ENCODE measurements around the gene CAPZB.

CAPZB gene

DNA sequence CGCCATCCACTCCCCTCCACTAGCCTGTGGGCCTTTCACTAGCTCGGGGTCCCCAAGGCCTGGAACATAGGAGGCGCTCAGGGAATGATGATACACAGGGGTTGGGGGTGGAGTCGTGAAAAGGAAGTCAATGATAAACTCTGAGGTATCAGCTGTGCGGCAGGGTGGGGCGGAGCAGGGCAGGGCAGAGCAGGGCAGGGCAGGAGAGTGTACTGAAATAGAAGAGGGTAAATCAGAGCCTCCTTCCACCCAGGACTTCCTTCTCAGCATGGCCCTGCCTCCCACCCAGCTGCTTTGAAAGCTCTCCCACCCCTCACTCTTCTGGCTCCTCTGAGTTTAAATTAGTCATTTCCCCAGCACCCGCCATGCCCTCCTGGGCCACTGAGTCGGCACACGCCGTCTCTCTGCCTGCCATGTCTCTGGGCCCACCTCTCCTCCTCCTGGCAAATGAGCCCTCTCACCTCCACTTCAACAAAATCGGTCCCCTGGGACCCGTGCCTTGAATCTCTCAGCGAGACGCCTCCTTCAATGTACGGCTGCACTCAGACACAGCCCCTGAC is 16.9 kb downstream of the CAPZB start:
- no peak for DNase-seq (ENCODE audit: low read depth, low spot score)

- no peak for DNase-seq (ENCODE audit: low read depth, low spot score)
Measured at GRCh38 chr1:19467199-19468187, 17.8 kb downstream of the CAPZB start.

GRCh38 chr1:19466112-19466561 is 19.2 kb downstream of the CAPZB start:
- no peak for DNase-seq (ENCODE audit: low read depth, low spot score)

GRCh38 chr1:19465650-19466049 is 19.7 kb downstream of the CAPZB start:
- no peak for DNase-seq (ENCODE audit: low read depth, low spot score)

DNA sequence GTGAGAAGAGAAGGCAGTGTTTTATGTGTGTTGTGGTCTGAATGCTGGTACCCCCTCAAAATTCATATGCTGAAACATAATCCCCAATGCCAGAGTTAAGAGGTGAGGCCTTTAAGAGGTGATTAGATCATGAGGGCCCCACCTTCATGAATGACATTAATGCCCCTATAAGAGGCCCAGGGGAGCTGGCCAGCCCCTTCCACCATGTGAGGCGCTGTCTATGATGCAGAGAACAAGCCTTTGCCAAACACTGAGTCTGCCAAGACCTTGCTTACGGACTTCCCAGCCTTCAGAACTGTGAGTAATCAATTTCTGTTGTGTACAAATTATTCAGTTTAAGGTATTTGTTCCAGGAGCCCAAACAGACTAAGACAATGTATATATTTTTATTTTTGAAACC is 20.2 kb downstream of the CAPZB start:
- peak; percentile 60 for DNase-seq (ENCODE audit: low read depth, low spot score)

DNA sequence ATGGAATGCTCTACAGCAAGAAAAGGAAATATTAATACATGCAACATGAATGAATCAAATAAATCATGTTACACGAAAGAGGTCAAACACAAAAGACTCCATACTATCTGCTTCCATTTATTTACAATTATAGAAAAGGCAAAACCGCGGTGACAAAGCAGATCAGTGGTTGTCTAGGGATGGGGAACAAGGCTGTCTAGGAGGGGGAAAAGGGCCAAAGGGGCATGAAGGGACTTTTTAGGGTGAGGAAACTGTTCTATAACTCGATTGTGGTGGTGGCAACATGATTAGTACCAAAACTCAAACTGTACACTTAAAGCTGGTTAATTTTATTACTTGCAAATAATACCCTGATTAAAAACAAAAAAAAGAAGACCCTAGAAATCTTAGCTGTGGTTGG is 20.6 kb downstream of the CAPZB start:
- no peak for DNase-seq (ENCODE audit: low read depth, low spot score)

GRCh38 chr1:19463504-19463803 is 21.9 kb downstream of the CAPZB start:
- no peak for DNase-seq (ENCODE audit: low read depth, low spot score)

GRCh38 chr1:19462781-19463503 is 22.4 kb downstream of the CAPZB start:
- DNase-seq (ENCODE audit: low read depth, low spot score): no peak

DNA sequence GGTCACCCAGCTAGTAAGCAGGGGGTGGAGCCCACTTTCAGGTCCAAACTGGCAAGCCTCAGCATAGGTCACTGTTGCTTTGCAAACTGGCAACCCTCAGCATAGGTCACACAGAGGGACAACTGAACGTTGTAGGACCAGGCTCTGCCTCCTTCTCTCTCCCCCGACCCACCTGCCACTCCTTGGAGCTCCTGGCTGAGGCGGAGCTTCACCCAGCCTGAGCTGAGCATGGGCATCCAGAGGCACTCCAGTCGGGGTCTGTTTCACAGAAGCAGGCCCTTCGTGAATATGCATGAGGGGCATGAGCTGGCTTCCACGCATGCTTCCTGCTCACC is 24.2 kb downstream of the CAPZB start:
- DNase-seq (ENCODE audit: low read depth, low spot score): no peak

DNA sequence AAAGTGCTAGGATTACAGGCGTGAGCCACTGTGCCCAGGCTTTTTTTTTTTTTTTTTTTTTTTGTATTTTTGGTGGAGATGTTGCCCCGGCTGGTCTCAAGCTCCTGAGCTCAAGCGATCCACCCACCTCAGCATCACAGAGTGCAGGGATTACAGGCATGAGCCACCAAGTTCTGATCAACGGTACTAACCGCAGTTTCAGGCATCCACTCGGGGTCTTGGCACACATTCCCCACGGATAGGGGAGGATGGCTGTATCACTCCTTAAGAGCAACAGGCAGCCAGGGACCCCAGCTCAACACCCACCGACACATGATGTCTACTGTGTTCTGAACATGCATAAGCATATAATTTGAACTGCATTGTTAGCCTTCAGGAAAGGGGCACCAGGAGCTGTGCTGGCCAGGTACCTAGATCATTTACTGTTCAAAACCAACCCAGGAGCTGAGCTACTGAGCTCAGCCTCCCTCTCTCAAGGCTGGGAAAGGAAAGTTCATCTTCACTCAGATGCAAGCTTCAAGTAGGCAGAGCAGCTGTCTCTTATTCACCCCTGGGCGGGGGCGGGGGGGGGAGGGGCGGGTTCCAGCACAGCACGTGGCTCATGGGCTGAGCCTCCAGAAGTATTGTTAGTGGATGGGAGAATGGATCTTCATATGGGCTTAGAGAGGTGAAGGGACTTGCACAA is 24.7 kb downstream of the CAPZB start:
- DNase-seq (ENCODE audit: low read depth, low spot score): no peak

GRCh38 chr1:19458815-19459417 is 26.4 kb downstream of the CAPZB start:
- no peak for DNase-seq (ENCODE audit: low read depth, low spot score)

DNA sequence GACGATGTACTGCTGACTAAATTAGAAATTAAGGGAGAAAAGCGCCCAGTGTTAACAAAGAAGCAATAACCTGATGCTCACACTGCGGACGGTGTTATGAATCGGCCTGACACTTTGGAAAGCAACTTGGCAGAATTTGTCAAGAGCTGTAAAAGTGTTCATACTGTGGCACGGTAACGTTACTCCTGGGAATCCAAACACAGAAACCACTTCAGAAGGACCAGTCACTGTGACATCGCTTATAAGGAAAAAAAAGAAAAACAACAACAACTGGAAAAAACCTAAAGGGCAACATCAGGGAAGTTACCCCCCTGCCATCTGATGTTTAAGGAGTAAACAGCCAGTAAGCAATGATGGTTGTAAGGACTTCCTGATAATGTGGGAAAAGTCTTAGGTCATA is 27.7 kb downstream of the CAPZB start:
- DNase-seq (ENCODE audit: low read depth, low spot score): peak; percentile 41

- peak; percentile 52 for DNase-seq (ENCODE audit: low read depth, low spot score)
Measured at GRCh38 chr1:19456968-19457441, 28.3 kb downstream of the CAPZB start.

DNA sequence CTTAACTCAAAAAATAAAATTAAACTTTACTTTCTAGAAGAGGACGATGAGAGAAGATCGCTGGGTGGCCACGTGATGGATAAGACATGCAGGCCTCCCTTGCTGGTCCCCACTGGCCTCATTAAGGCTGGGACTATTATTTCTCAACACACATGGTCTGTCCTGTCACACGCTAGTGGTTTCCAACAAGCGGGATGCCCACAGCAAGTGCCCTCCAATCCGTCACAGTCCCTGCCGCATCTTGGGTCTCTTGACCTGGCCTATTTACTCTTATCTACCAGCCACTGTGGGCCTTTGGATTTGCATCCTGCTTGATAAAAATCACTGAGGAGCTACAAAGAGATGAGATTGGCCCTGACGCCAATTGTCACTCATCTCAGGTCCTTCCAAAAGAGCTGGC is 30.0 kb downstream of the CAPZB start:
- no peak for DNase-seq (ENCODE audit: low read depth, low spot score)

GRCh38 chr1:19454265-19455146 is 30.8 kb downstream of the CAPZB start:
- no peak for DNase-seq (ENCODE audit: low read depth, low spot score)

DNA sequence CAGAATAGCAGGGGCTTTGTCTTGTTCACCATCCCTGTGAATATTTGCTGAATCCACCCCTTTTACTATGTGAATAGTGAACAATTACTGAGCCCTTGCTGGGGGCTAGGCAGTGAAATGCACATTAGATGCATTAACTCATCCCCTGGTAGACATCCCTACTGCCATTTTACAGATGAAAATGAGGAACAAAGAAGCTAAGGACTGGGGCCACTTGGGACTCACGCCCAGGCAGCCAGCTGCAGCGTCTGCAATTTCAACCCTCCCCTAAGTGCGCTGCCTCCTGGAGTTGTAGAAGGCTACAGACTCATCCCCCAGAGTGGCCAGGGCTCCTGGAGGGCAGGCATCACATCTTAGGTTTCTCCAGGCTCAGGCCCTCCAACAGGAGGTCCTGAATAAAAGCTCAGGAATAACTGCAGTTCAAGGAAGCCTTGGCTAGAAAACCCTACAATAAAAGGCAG is 31.6 kb downstream of the CAPZB start:
- no peak for DNase-seq (ENCODE audit: low read depth, low spot score)

GRCh38 chr1:19452221-19452663 is 33.1 kb downstream of the CAPZB start:
- peak; percentile 68 for DNase-seq (ENCODE audit: low read depth, low spot score)

- peak; percentile 84 for DNase-seq (ENCODE audit: low read depth, low spot score)
Measured at GRCh38 chr1:19450811-19451515, 34.4 kb downstream of the CAPZB start.

DNA sequence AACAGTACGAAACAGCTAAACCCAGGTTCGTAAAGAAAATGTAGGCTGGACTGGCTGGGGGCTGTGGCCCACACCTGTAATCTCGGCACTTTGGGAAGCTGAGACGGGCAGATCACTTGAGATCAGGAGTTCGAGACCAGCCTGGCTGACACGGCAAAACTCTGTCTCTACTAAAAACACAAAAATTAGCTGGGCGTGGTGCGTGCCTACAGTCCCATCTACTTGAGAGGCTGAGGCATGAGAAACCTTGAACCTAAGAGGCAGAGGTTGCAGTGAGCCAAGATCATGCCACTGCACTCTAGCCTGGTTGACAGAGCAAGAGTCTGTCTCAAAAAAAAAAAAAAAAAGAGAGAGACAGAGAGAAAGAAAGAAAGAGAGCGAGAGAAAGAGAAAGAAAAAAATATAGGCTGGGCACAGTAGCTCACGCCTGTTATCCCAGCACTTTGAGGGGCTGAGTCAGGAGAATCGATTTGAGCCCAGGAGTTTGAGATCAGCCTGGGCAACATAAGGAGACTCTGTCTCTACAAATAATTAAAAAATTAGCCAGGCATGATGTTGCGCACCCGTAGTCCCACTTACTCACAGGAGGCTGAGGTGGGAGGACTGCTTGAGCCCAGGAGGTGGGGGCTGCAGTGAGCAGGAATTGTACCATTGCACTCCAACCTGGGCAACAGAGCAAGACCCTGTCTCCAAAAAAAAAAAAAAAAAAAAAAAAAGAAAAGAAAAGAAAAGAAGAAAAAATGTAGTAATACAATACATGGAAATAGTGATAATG is 35.7 kb downstream of the CAPZB start:
- no peak for DNase-seq (ENCODE audit: low read depth, low spot score)
